A204.1 (cell line): ENCODE data around the gene CLPTM1.
"Not testable (repeated sequence)": the region's sequence is repeated elsewhere in the genome, so short reads cannot be mapped to it uniquely, and the experiment has no call there.

Source experiments
- FAIRE-seq: peaks from 2 replicates; lab custom pipeline; 2012; peaks lifted over from hg19 to GRCh38; lab: Jason Lieb, UNC

CLPTM1 gene

DNA sequence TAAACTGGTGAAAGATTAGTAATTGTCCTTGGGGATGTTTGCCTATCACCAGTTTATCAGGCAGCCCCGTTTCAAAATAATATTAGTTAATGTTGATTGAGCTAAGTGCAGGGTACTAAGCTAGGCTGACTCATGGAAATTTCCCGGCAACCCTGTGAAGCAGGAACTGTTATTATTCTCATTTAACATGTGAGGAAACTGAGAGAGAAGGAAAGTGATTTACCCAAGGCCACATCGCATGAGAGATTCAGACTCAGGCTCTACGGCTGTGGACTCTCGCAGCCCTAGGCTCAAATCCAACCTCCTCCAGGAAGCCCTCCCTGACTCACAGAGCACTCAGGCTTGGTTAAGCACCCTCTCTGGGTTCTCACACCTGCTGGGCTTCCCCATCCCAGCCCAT, 19.7 kb downstream of the CLPTM1 start:
- FAIRE-seq: no peak

DNA sequence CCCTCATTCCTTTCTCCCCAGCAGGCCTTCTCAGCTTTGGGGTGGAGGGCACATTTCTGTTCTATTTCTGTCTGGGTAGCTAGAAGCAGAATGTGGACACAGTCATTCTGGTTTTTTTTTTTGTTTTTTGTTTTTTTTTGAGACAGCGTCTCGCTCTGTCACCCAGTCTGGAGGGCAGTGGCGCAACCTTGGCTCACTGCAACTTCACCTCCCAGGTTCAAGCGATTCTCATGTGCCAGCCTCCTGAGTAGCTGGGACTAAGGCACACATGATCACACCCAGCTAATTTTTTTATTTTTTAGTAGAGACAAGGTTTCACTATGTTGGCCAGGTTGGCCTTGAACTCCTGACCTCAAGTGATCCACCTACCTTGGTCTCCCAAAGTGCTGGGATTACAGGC, 20.3 kb downstream of the CLPTM1 start:
- no peak for FAIRE-seq

DNA sequence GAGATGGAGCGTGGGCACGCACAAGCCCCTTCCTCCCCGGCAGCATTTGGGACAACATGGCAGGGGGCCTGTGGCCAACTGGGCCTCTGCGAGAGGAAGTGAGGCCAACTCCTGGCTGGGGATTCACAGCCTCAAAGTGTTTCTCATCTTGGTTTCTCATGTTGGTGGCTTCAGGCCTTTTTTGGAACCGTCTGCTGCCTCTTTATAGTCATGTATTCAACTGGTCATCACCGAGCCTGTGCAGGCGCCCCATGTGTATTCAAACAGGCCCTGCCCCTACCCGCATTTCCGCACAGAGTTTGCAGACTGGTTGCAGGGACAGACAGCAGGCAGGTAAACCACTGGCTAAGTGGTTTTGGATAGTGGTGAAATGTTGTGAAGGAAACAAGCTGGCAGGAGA, 28.8 kb downstream of the CLPTM1 start:
- no peak for FAIRE-seq

GRCh38 chr19:44985445-44985844, 30.3 kb downstream of the CLPTM1 start:
- no peak for FAIRE-seq

GRCh38 chr19:44986389-44986788, 31.2 kb downstream of the CLPTM1 start:
- no peak for FAIRE-seq

GRCh38 chr19:44987148-44987675, 32.0 kb downstream of the CLPTM1 start:
- no peak for FAIRE-seq

DNA sequence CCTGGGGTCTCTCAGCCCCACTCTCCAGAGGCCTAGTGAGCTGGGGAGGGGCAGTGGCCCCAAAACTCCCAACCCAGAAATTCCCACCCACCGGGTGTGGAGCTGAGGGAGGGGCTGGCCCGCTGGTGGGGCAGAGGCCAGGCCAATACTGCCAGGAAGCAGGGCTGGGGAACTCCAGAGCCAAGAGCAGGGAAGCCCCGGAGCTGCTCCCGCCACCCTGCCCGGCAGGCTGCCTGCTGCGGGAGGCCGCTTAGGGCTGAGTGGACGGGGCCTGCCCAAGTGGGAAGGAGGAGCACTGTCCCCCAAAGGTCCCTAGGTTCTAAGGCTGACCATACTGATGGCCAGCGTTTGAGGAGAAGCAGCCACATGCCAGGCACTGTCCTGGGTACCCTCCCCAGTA, 33.1 kb downstream of the CLPTM1 start:
- FAIRE-seq: no peak

- no peak for FAIRE-seq
These were observed 33.8 kb downstream of the CLPTM1 start for GRCh38 chr19:44988896-44989556.

GRCh38 chr19:44990459-44990858, 35.3 kb downstream of the CLPTM1 start:
- FAIRE-seq: no peak

DNA sequence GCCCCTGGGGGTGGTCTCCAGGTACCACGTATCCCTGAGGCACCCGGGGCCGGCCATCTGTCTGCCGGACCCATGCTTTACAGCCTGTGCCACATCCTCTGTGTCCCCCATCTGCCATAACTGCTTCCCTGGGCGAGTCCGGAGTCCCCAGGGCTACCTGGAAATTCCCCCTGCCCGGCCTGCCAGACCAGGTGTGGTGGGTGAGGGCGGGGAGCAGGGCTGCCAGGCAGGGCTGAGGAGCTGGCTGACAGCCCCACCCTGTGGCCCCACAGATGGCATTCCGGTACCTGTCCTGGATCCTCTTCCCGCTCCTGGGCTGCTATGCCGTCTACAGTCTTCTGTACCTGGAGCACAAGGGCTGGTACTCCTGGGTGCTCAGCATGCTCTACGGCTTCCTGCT, 35.8 kb downstream of the CLPTM1 start:
- FAIRE-seq: no peak

DNA sequence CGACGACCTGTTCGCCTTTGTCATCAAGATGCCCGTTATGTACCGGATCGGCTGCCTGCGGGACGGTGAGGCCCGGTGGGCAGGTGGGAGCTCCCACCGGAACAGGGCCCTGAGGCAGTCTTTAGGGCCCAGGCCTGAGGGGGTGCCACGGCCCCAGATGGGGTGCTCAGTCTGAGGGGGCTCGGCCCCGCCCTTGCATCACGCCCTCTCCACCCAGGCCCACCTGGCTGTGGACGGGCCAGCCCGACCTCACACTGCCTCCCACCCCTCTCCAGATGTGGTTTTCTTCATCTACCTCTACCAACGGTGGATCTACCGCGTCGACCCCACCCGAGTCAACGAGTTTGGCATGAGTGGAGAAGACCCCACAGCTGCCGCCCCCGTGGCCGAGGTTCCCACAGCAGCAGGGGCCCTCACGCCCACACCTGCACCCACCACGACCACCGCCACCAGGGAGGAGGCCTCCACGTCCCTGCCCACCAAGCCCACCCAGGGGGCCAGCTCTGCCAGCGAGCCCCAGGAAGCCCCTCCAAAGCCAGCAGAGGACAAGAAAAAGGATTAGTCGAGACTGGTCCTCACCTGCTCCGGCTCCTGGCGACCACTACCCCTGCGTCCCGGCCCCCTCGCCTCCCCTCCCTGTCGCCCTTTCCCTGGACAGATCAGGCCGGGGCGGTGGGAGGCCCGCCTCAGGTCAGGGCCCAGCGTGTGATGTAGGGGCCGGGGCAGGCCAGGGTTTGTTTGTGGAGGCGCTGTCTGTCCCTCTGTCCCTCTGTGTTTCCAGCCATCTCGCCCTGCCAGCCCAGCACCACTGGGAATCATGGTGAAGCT, 37.4 kb downstream of the CLPTM1 start:
- FAIRE-seq: no peak

- FAIRE-seq: no peak
These were observed 38.3 kb downstream of the CLPTM1 start for GRCh38 chr19:44993526-44993925.

DNA sequence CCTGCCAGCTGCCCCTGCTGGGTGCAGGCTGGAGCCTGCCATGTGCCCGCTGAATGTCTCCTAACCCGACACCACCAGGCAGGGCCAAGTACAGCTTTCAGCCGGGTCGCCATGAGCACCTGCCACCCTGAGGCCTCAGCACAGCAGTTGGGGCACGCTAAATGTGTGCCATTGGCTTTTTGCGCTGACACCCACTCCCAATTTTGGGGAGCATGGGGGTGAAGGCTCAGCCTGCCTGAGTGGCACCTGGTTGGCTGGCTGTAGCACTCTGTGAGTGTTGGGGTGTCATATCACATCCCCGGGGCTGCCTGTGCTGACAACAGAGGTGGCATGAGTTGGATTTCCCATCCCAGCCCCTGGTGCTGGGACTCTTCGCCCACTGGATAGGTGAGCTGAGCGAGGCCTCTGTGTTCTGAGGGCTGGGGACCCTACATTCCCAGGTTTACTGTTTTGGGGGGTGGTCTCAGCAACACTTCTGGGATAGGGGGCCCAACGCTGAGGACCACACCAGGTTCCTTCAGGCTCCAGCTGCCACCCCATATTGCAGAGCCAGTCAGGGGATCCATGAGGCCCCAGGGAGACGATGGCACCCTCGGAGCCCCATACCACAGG, 38.9 kb downstream of the CLPTM1 start:
- FAIRE-seq: no peak

DNA sequence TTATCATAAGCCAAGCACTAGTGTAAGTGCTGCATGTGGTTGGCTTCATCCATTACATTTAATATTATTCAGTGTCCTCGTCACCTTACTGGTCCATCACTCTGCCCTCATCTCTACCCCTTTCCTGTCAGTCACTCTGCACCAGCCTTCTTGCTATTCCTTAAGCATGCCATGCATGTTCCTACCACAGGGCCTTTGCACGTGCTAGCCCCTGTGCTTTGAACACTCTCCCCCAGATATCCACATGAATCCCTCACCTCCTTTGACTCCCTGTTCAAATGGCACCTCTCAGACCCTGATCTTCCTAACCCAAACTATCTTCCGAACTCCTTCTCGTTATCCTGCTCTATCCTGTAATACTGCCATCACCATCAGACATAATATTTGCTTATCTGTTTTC, 42.8 kb downstream of the CLPTM1 start:
- FAIRE-seq: no peak

- FAIRE-seq: not testable (repeated sequence)
These were observed 44.1 kb downstream of the CLPTM1 start for GRCh38 chr19:44999131-44999925.

- not testable (repeated sequence) for FAIRE-seq
These were observed 45.5 kb downstream of the CLPTM1 start for GRCh38 chr19:45000665-45001064.

GRCh38 chr19:45001087-45001739, 46.0 kb downstream of the CLPTM1 start, which contains the start of gene RELB:
Gene RELB, plus strand, starts transcription at chr19:45001464. Its CDS starts 116 bp downstream, at chr19:45001580.
- no peak for FAIRE-seq

DNA sequence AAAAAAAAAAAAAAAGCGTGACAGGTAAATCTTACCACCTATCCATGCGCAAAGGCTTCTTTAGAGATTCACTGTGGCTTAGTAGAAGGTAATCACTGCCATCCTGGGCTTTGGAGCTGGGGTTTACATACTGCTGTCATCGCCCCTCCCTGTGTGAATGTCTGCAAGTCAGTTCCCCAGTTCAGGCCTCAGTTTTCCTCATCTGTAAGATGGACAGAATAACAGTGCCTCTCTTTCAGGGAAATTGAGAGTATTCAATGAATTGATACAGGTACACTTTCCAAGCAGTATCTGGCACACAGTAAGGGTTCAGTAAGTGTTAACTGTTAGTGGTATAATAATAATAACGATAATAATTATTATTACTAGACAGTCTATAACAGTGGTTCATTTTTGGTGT, 48.3 kb downstream of the CLPTM1 start:
- FAIRE-seq: no peak

GRCh38 chr19:45005787-45006186, 50.6 kb downstream of the CLPTM1 start:
- no peak for FAIRE-seq

DNA sequence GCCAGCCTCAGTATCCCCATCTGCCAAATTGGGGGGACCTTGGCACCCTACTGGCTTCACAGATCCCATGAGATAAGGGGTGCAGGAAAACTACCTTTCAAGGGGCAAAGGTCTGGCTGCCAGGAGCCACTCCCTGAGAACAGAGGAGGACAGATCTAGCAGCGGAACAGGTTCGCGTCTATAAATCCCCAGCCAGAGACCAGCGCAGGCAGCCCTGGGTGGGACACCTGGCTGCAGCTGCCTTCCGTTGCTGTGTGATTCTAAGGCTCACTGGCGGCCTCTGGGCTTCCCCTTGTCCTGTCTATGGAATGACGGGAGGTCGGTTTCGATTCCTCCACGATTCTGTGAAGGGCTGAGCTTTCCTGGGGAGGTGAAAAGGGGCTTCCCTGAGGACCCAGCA, 53.4 kb downstream of the CLPTM1 start:
- no peak for FAIRE-seq

GRCh38 chr19:45009625-45010255, 54.6 kb downstream of the CLPTM1 start:
- no peak for FAIRE-seq
